Measurements from ENCODE around the gene BBLN. TPM values are rescaled to one million over a fixed set of nuclear protein-coding genes. Genes with fewer than 3 reads are reported as not detected.

The BBLN gene
- total RNA-seq, 4 donors from 2014 or later = 73.5 to 145 (median 132) TPM

- Histone ChIP-seq H3K36me3 (no peaks in the 10 kb centered on the region), H3K4me3 (peak overlapping the region in 3 of 4 donors; percentile 59 to 63 (median 60)), H3K27me3 (peaks cover 8 to 15% (median 14%) of the 10 kb centered on the region in 3 donors), H3K4me1 (peaks cover 7 to 9% of the 10 kb centered on the region in 2 donors), H3K9me3 (no peaks in the 10 kb centered on the region), H3K27ac (no peak overlapping the region)
- in situ Hi-C loops (cut with MboI; ENCODE audit: low sequenced_read_pairs in 4 of 4) (no loop called here), intact Hi-C loops (cut with DNase I; ENCODE audit: low total_unique reads) (no loop called here)
- TF ChIP-seq POLR2A (IDR thresholded peaks at IDR 0.05) (no peak), CTCF (IDR thresholded peaks at IDR 0.05 in 4 of 5, conservative IDR thresholded peaks at IDR 0.05 in 1 of 5) (no peak)
- ATAC-seq (no peak), DNase-seq (no peak)
Measured at GRCh38 chr9:128202648-128203023, 42.6 kb downstream of the BBLN start.

GRCh38 chr9:128203024-128203706, 43.1 kb downstream of the BBLN start, which contains the start of gene DNM1:
Gene DNM1, plus strand, starts transcription at chr9:128203379. Its CDS starts 92 bp downstream, at chr9:128203471.
- intact Hi-C loops (cut with DNase I; ENCODE audit: low total_unique reads) (no loop called here), in situ Hi-C loops (cut with MboI; ENCODE audit: low sequenced_read_pairs in 4 of 4) (no loop called here)

GRCh38 chr9:128203707-128204551, 43.9 kb downstream of the BBLN start:
- peaks cover 7 to 9% of the 10 kb centered on the region in 2 donors for H3K4me1 ChIP-seq
- H3K27ac ChIP-seq = peak overlapping the region in 2 of 4 donors; percentile 18 to 40
- H3K36me3 ChIP-seq = no peaks in the 10 kb centered on the region
- DNase-seq (no peak), ATAC-seq (no peak)
- H3K4me3 ChIP-seq = peak overlapping the region; percentile 54 to 63 (median 60)
- intact Hi-C loops (cut with DNase I; ENCODE audit: low total_unique reads) (no loop called here), in situ Hi-C loops (cut with MboI; ENCODE audit: low sequenced_read_pairs in 4 of 4) (no loop called here)
- TF ChIP-seq POLR2A (IDR thresholded peaks at IDR 0.05) (no peak), CTCF (IDR thresholded peaks at IDR 0.05 in 4 of 5, conservative IDR thresholded peaks at IDR 0.05 in 1 of 5) (no peak)
- no peaks in the 10 kb centered on the region for H3K9me3 ChIP-seq
- peaks cover 8 to 15% (median 14%) of the 10 kb centered on the region in 3 donors for H3K27me3 ChIP-seq

More at GRCh38 chr9:128203024-128203706, 43.1 kb downstream of the BBLN start, which contains the start of gene DNM1:
- Histone ChIP-seq H3K9me3 (no peaks in the 10 kb centered on the region), H3K27me3 (peaks cover 8 to 15% (median 14%) of the 10 kb centered on the region in 3 donors), H3K36me3 (no peaks in the 10 kb centered on the region), H3K4me1 (peaks cover 7 to 9% of the 10 kb centered on the region in 2 donors), H3K27ac (peak within 1 kb of the TSS in 1 of 4 donors; percentile 40), H3K4me3 (peak within 1 kb of the TSS; percentile 54 to 63 (median 60))
- TF ChIP-seq POLR2A (IDR thresholded peaks at IDR 0.05) = no peak
- peak; percentile 57 to 99 (median 97) for TF ChIP-seq CTCF (IDR thresholded peaks at IDR 0.05 in 4 of 5, conservative IDR thresholded peaks at IDR 0.05 in 1 of 5)
- ATAC-seq (peak; percentile 92), DNase-seq (no peak)

GRCh38 chr9:128204858-128205257, 44.8 kb downstream of the BBLN start:
- intact Hi-C loops (cut with DNase I; ENCODE audit: low total_unique reads) (no loop called here), in situ Hi-C loops (cut with MboI; ENCODE audit: low sequenced_read_pairs in 4 of 4) (no loop called here)
- H3K4me3 ChIP-seq = no peak overlapping the region

More at GRCh38 chr9:128204858-128205257, 44.8 kb downstream of the BBLN start:
- Histone ChIP-seq H3K4me1 (peaks cover 7 to 9% of the 10 kb centered on the region in 2 donors), H3K9me3 (no peaks in the 10 kb centered on the region), H3K27ac (peak overlapping the region in 1 of 4 donors; percentile 18), H3K36me3 (no peaks in the 10 kb centered on the region), H3K27me3 (peaks cover 8 to 15% (median 14%) of the 10 kb centered on the region in 3 donors)
- no peak for DNase-seq
- no peak for ATAC-seq
- TF ChIP-seq POLR2A (IDR thresholded peaks at IDR 0.05) (no peak), CTCF (IDR thresholded peaks at IDR 0.05 in 4 of 5, conservative IDR thresholded peaks at IDR 0.05 in 1 of 5) (no peak)
